B cell (primary cell): ENCODE data around the gene TMEM106C.

ENCODE experiments used
- EZH2 ChIP-seq: IDR thresholded peaks from 2 replicates; pipeline ENCODE4 v1.6.1; 2012; ENCODE audit warnings: borderline replicate concordance, low read depth, mild to moderate bottlenecking, moderate library complexity, low read length; ENCODE audit not compliant: insufficient read depth, poor library complexity, severe bottlenecking
- TF ChIP-seq, protein P1 (sequence below): fragments of 200-600 bp; IDR thresholded peaks from one replicate; pipeline ENCODE4 v1.8.0; 2022; ENCODE audit warnings: antibody characterized with exemption, mild to moderate bottlenecking

- TF ChIP-seq EZH2, result no peak
- TF ChIP-seq, protein P1, sequence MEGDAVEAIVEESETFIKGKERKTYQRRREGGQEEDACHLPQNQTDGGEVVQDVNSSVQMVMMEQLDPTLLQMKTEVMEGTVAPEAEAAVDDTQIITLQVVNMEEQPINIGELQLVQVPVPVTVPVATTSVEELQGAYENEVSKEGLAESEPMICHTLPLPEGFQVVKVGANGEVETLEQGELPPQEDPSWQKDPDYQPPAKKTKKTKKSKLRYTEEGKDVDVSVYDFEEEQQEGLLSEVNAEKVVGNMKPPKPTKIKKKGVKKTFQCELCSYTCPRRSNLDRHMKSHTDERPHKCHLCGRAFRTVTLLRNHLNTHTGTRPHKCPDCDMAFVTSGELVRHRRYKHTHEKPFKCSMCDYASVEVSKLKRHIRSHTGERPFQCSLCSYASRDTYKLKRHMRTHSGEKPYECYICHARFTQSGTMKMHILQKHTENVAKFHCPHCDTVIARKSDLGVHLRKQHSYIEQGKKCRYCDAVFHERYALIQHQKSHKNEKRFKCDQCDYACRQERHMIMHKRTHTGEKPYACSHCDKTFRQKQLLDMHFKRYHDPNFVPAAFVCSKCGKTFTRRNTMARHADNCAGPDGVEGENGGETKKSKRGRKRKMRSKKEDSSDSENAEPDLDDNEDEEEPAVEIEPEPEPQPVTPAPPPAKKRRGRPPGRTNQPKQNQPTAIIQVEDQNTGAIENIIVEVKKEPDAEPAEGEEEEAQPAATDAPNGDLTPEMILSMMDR, result no peak
Observed at GRCh38 chr12:48000878-48001504, 37.6 kb downstream of the TMEM106C start.
